Measurements from ENCODE around the gene E2F4. TPM values are rescaled to one million over a fixed set of nuclear protein-coding genes. Genes with fewer than 3 reads are reported as not detected.
A peak's percentile ranks its signal among the peaks of the same experiment; 100 is the strongest.

Gene E2F4
- total and polyA plus RNA-seq, 2 of the 13 experiments (the other 11 are each of a cell fraction or from before 2014, with no cell fraction given) = 84.8 to 91.2 TPM

- TF ChIP-seq ZBTB39 (CRISPR knock-in tag; IDR thresholded peaks at IDR 0.05) (no peak), MIXL1 (CRISPR knock-in tag; IDR thresholded peaks at IDR 0.05) (peak; percentile 59; the same call in 1 of the 2 replicates), SIX1 (CRISPR knock-in tag; IDR thresholded peaks at IDR 0.05; ENCODE audit: borderline replicate concordance) (no peak), ZMYM2 (CRISPR knock-in tag; IDR thresholded peaks at IDR 0.05) (no peak), ZNF382 (CRISPR knock-in tag; IDR thresholded peaks at IDR 0.05; ENCODE audit: borderline replicate concordance) (no peak), ZNF446 (CRISPR knock-in tag; IDR thresholded peaks at IDR 0.05) (no peak; the same call in 1 of the 2 replicates), WIZ (CRISPR knock-in tag; IDR thresholded peaks at IDR 0.05) (peak; percentile 88), CSRNP1 (CRISPR knock-in tag; IDR thresholded peaks at IDR 0.05) (peak; percentile 80), HOXD1 (CRISPR knock-in tag; IDR thresholded peaks at IDR 0.05) (peak; percentile 49; the same call in 1 of the 2 replicates), TAF1 (CRISPR knock-in tag; IDR thresholded peaks at IDR 0.05) (peak; percentile 60; the same call in 1 of the 2 replicates), UBTF (CRISPR knock-in tag; IDR thresholded peaks at IDR 0.05) (peak; percentile 55; the same call in 1 of the 2 replicates), ISX (CRISPR knock-in tag; conservative IDR thresholded peaks at IDR 0.05) (no peak), HIC2 (CRISPR knock-in tag; IDR thresholded peaks at IDR 0.05; ENCODE audit: low read depth) (peak; percentile 81), ZNF274 (CRISPR knock-in tag; IDR thresholded peaks at IDR 0.05) (0 out of 2 replicates have a peak, but pooled peaks have one; percentile 10), POGZ (CRISPR knock-in tag; IDR thresholded peaks at IDR 0.05) (peak; percentile 18; the same call in 1 of the 2 replicates), AFF4 (CRISPR knock-in tag; IDR thresholded peaks at IDR 0.05) (no peak)
Observed at GRCh38 chr16:67170168-67170948, 21.6 kb upstream of the E2F4 start, which contains the start of gene NOL3 (continued).
